Measurements from ENCODE around the gene WDFY1.

Gene WDFY1

GRCh38 chr2:223944703-223945531 is at the start of gene WDFY1:
WDFY1 (minus strand) TSS chr2:223945335; CDS start chr2:223945284, 51 bp downstream.
- H3K27ac ChIP-seq: peak within 1 kb of the TSS; percentile 90
- TF ChIP-seq CTCF (conservative IDR thresholded peaks at IDR 0.05): no peak

GRCh38 chr2:223994562-223995162 is 49.5 kb upstream of the WDFY1 start:
- H3K27ac ChIP-seq: no peak overlapping the region
- TF ChIP-seq CTCF (conservative IDR thresholded peaks at IDR 0.05): no peak

- TF ChIP-seq CTCF (conservative IDR thresholded peaks at IDR 0.05): peak; percentile 87
- no peak overlapping the region for H3K27ac ChIP-seq
Measured at GRCh38 chr2:223993634-223994232, 48.6 kb upstream of the WDFY1 start.

GRCh38 chr2:223991611-223992010 is 46.5 kb upstream of the WDFY1 start:
- TF ChIP-seq CTCF (conservative IDR thresholded peaks at IDR 0.05): no peak
- H3K27ac ChIP-seq: no peak overlapping the region

- H3K27ac ChIP-seq: no peak overlapping the region
- no peak for TF ChIP-seq CTCF (conservative IDR thresholded peaks at IDR 0.05)
Measured at GRCh38 chr2:223989856-223990232, 44.7 kb upstream of the WDFY1 start.

- no peak overlapping the region for H3K27ac ChIP-seq
- peak; percentile 77 for TF ChIP-seq CTCF (conservative IDR thresholded peaks at IDR 0.05)
Measured at GRCh38 chr2:223989206-223989855, 44.2 kb upstream of the WDFY1 start.

- H3K27ac ChIP-seq: peak overlapping the region; percentile 61
- TF ChIP-seq CTCF (conservative IDR thresholded peaks at IDR 0.05): no peak
Measured at GRCh38 chr2:223981241-223981640, 36.1 kb upstream of the WDFY1 start.
